ENCODE data around the gene GAGE1.
"Not testable (repeated sequence)": the region's sequence is repeated elsewhere in the genome, so short reads cannot be mapped to it uniquely, and the experiment has no call there.

Gene GAGE1

DNA sequence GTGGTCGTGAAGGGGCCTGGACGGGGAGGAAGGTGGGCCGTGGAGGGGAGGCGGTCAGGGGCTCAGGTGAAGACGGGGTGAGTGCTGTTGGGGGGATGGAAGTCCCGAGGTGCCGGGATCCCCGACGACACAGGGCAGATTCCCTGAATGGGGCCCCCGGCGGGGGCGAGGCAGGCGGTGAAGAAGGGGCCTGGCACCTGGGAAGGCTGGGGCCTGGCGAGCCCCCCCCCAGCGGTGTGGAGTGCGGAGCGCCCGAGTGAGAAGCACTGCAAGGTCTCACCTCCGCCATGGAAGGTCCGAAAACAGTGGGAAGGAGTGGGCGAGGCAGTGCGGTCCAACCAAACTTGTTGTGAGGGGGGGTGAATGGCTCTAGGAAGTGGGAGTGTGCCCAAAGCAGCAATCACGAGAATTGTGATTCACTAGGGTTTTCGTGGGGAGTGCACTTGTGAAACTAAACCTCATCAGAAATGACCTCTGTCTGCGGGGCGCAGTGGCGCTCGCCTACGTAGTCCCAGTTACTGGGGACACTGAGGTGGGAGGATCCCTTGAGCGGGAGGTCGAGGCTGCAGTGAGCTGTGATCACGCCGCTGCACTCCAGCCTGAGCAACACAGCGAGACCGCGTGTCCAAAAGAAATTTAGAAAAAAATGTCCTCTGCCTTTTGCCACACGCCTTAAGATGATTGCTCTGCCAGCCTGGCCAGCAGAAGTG lies 8.9 kb upstream of the GAGE1 start:
- not testable (repeated sequence) for H3K4me3 ChIP-seq (ENCODE audit: low read length); H3K79me2 ChIP-seq (ENCODE audit: low read length); H3K9ac ChIP-seq (ENCODE audit: low read length)

DNA sequence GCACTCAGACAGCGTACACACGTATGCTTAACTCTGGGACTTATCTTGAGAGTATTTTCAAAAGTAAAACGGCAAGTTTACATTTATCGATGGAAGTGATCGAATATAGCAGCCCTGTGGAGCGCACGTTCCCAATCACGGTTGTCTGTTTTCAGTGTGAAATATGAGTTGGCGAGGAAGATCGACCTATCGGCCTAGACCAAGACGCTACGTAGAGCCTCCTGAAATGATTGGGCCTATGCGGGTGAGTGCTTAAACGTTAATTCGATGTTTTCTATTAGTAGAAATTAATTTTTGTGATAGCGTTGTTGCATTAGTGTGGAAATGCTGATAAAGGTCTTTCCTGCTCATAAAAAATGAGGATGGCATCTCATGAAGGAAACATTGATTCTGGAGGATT lies 8.3 kb upstream of the GAGE1 start:
- not testable (repeated sequence) for H3K27ac ChIP-seq (ENCODE audit: low read length); H3K36me3 ChIP-seq (replicated peaks; ENCODE audit: insufficient read depth, low read length); H3K27me3 ChIP-seq (replicated peaks; ENCODE audit: insufficient read depth, low read length); H3K9me2 ChIP-seq (replicated peaks; ENCODE audit: insufficient read depth, low read length); H3K4me2 ChIP-seq (ENCODE audit: low read depth, low read length); DNase-seq; H3K4me3 ChIP-seq (ENCODE audit: low read length); H3K9me3 ChIP-seq (replicated peaks; ENCODE audit: insufficient read depth, low read length); H3F3A ChIP-seq (ENCODE audit: insufficient read depth, low read length); H3K79me2 ChIP-seq (ENCODE audit: low read length); H2AFZ ChIP-seq (ENCODE audit: low read length); H3K9ac ChIP-seq (ENCODE audit: low read length); H4K20me1 ChIP-seq (ENCODE audit: insufficient read depth, low read length); H3K4me1 ChIP-seq (ENCODE audit: low read length)

More for the DNA sequence above, 8.9 kb upstream of the GAGE1 start:
- H3K4me1 ChIP-seq (ENCODE audit: low read length); H4K20me1 ChIP-seq (ENCODE audit: insufficient read depth, low read length); H3K9me3 ChIP-seq (replicated peaks; ENCODE audit: insufficient read depth, low read length); H3K9me2 ChIP-seq (replicated peaks; ENCODE audit: insufficient read depth, low read length); H3F3A ChIP-seq (ENCODE audit: insufficient read depth, low read length); DNase-seq; H2AFZ ChIP-seq (ENCODE audit: low read length); H3K27ac ChIP-seq (ENCODE audit: low read length); H3K36me3 ChIP-seq (replicated peaks; ENCODE audit: insufficient read depth, low read length); H3K4me2 ChIP-seq (ENCODE audit: low read depth, low read length); H3K27me3 ChIP-seq (replicated peaks; ENCODE audit: insufficient read depth, low read length): not testable (repeated sequence)

GRCh38 chrX:49610718-49611310 lies 12.0 kb downstream of the GAGE1 start:
- Histone ChIP-seq H3K79me2 (ENCODE audit: low read length) (no peaks in the 10 kb centered on the region), H3K4me1 (ENCODE audit: low read length) (no peaks in the 10 kb centered on the region), H3K4me2 (ENCODE audit: low read depth, low read length) (no peak overlapping the region), H3K27ac (ENCODE audit: low read length) (no peak overlapping the region), H4K20me1 (ENCODE audit: insufficient read depth, low read length) (no peaks in the 10 kb centered on the region), H2AFZ (ENCODE audit: low read length) (no peak overlapping the region), H3K27me3 (replicated peaks; ENCODE audit: insufficient read depth, low read length) (no peaks in the 10 kb centered on the region), H3K9ac (ENCODE audit: low read length) (no peak overlapping the region), H3K36me3 (replicated peaks; ENCODE audit: insufficient read depth, low read length) (no peaks in the 10 kb centered on the region), H3K9me2 (replicated peaks; ENCODE audit: insufficient read depth, low read length) (no peaks in the 10 kb centered on the region), H3K4me3 (ENCODE audit: low read length) (no peak overlapping the region), H3K9me3 (replicated peaks; ENCODE audit: insufficient read depth, low read length) (no peaks in the 10 kb centered on the region), H3F3A (ENCODE audit: insufficient read depth, low read length) (no peaks in the 10 kb centered on the region)
- TF ChIP-seq EZH2phosphoT487 (IDR thresholded peaks at IDR 0.05; ENCODE audit: low read length): no peak
- TF ChIP-seq, protein P1, sequence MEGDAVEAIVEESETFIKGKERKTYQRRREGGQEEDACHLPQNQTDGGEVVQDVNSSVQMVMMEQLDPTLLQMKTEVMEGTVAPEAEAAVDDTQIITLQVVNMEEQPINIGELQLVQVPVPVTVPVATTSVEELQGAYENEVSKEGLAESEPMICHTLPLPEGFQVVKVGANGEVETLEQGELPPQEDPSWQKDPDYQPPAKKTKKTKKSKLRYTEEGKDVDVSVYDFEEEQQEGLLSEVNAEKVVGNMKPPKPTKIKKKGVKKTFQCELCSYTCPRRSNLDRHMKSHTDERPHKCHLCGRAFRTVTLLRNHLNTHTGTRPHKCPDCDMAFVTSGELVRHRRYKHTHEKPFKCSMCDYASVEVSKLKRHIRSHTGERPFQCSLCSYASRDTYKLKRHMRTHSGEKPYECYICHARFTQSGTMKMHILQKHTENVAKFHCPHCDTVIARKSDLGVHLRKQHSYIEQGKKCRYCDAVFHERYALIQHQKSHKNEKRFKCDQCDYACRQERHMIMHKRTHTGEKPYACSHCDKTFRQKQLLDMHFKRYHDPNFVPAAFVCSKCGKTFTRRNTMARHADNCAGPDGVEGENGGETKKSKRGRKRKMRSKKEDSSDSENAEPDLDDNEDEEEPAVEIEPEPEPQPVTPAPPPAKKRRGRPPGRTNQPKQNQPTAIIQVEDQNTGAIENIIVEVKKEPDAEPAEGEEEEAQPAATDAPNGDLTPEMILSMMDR (IDR thresholded peaks at IDR 0.05; ENCODE audit: low read length): no peak
- no peak for TF ChIP-seq EZH2 (optimal IDR thresholded peaks at IDR 0.05; ENCODE audit: low read depth, low read length)
- DNase-seq: no peak

- TF ChIP-seq EZH2phosphoT487 (IDR thresholded peaks at IDR 0.05; ENCODE audit: low read length) (no peak), EZH2 (optimal IDR thresholded peaks at IDR 0.05; ENCODE audit: low read depth, low read length) (no peak)
- TF ChIP-seq, protein P1 (IDR thresholded peaks at IDR 0.05; ENCODE audit: low read length): no peak
- Histone ChIP-seq H3K4me2 (ENCODE audit: low read depth, low read length) (no peak overlapping the region), H3K79me2 (ENCODE audit: low read length) (no peaks in the 10 kb centered on the region), H3K9me2 (replicated peaks; ENCODE audit: insufficient read depth, low read length) (no peaks in the 10 kb centered on the region), H3K9ac (ENCODE audit: low read length) (no peak overlapping the region), H3K9me3 (replicated peaks; ENCODE audit: insufficient read depth, low read length) (no peaks in the 10 kb centered on the region), H3K4me3 (ENCODE audit: low read length) (no peak overlapping the region), H3K27me3 (replicated peaks; ENCODE audit: insufficient read depth, low read length) (no peaks in the 10 kb centered on the region), H3K27ac (ENCODE audit: low read length) (no peak overlapping the region), H3K4me1 (ENCODE audit: low read length) (no peaks in the 10 kb centered on the region), H2AFZ (ENCODE audit: low read length) (no peak overlapping the region), H3F3A (ENCODE audit: insufficient read depth, low read length) (no peaks in the 10 kb centered on the region), H4K20me1 (ENCODE audit: insufficient read depth, low read length) (no peaks in the 10 kb centered on the region), H3K36me3 (replicated peaks; ENCODE audit: insufficient read depth, low read length) (no peaks in the 10 kb centered on the region)
- DNase-seq: no peak
These were observed 19.8 kb downstream of the GAGE1 start for GRCh38 chrX:49618574-49618973.

Data from MM.1S (cell line).